SK-N-SH treated with all-trans-retinoic acid at 6 μM for 48 hours (cell line): ENCODE data around the gene ZNF185.

Experiments
- BACH2 ChIP-seq: fragments of 250-450 bp; sonication (Bioruptor Pico); IDR thresholded peaks from 2 replicates; pipeline ENCODE4 v1.9.0; 2021; ENCODE audit warnings: mild to moderate bottlenecking, borderline replicate concordance
- ZFP3 ChIP-seq: fragments of 250-450 bp; sonication (Bioruptor Pico); IDR thresholded peaks from 2 replicates; pipeline ENCODE4 v1.5.0; 2020; ENCODE audit warnings: mild to moderate bottlenecking, moderate library complexity

GRCh38 chrX:152872522-152872921, 25.3 kb upstream of the ZNF185 start:
- TF ChIP-seq BACH2, result no peak
- no peak for TF ChIP-seq ZFP3 (CRISPR knock-in tag)
